ENCODE data around the gene SLC7A7. TPM values are rescaled to one million over a fixed set of nuclear protein-coding genes. Genes with fewer than 3 reads are reported as not detected.

SLC7A7 gene
- total and polyA plus RNA-seq, 10 of the 15 experiments (the other 5 are each of a cell fraction or from before 2014, with no cell fraction given), result 27.8 to 79.2 (median 50.8) TPM

- no TSS peak for BruUV-seq (replicated peaks)
- in situ Hi-C loops (cut with MboI) (no loop called here), intact Hi-C loops (cut with micrococcal nuclease; ENCODE audit: unreplicated experiment) (no loop called here)
- peaks cover 4% of the 10 kb centered on the region; the same call in 1 of the 3 replicates for H3K9me3 ChIP-seq (replicated peaks; ENCODE audit: control insufficient read depth, insufficient read depth, low read length)
- no peaks in the 10 kb centered on the region for H3K27me3 ChIP-seq (replicated peaks in 1 of 2; ENCODE audit: control insufficient read depth in 2 of 2, insufficient read depth in 2 of 2, low read length in 1 of 2)
- ChIA-PET SMC1A (ENCODE audit: uncharacterized antibody, unreplicated experiment) (no interaction called here), POLR2A (no interaction called here), RAD21 (ENCODE audit: unreplicated experiment) (interaction anchor here (1.0 to 2.3 kb wide), 2 partner anchors 55 to 295 kb away, joined by 3 to 8 read pairs; no protein-coding TSS in a partner anchor), CTCF (interaction anchor here (0.6 to 6.5 kb wide), 6 partner anchors 11 to 308 kb away, joined by 3 to 40 read pairs (median 4); no protein-coding TSS in a partner anchor)
- ATAC-seq (no peak), DNase-seq (ENCODE audit: low read depth, low spot score) (no peak), FAIRE-seq (no peak)
- no peaks in the 10 kb centered on the region for H3K36me3 ChIP-seq (ENCODE audit: control insufficient read depth in 2 of 2, insufficient read depth in 2 of 2, low read length in 1 of 2)
- no peak overlapping the region for H3K4me2 ChIP-seq (ENCODE audit: control insufficient read depth, insufficient read depth)
- no peak overlapping the region for H3K27ac ChIP-seq (ENCODE audit: control insufficient read depth, insufficient read depth)
- no peaks in the 10 kb centered on the region for H4K20me1 ChIP-seq (ENCODE audit: control insufficient read depth, insufficient read depth)
- H3K9ac ChIP-seq (ENCODE audit: control insufficient read depth, insufficient read depth, low read length), result no peak overlapping the region
- no peak overlapping the region for H3K4me3 ChIP-seq
- WGBS (ENCODE audit: insufficient coverage, insufficient replicate concordance, low lambda C conversion rate, missing lambda C conversion rate), result 65% methylated on average over 4 of the region's 4 CpGs
- no peaks in the 10 kb centered on the region for H3K79me2 ChIP-seq (ENCODE audit: control insufficient read depth, insufficient read depth, low read length)
- H3K4me1 ChIP-seq (ENCODE audit: control insufficient read depth, insufficient read depth, low read length), result no peaks in the 10 kb centered on the region
- TF ChIP-seq YBX1 (IDR thresholded peaks at IDR 0.05), result no peak
- TF ChIP-seq EZH2 (IDR thresholded peaks at IDR 0.05; ENCODE audit: borderline replicate concordance, control insufficient read depth, low read depth, low read length), result no peak
- no peak for TF ChIP-seq TAF1 (IDR thresholded peaks at IDR 0.05; ENCODE audit: borderline replicate concordance, low read depth, low read length)
- TF ChIP-seq MTA3 (IDR thresholded peaks at IDR 0.05; ENCODE audit: borderline replicate concordance, low read length), result no peak
- TF ChIP-seq MTA2 (IDR thresholded peaks at IDR 0.05; ENCODE audit: low read depth), result no peak
- TF ChIP-seq SUPT20H (IDR thresholded peaks at IDR 0.05; ENCODE audit: borderline replicate concordance, control insufficient read depth, low read depth, low read length), result no peak
- no peak for TF ChIP-seq FOS (IDR thresholded peaks at IDR 0.05; ENCODE audit: borderline replicate concordance, extremely low read depth, insufficient read length)
- no peak for TF ChIP-seq BCL3 (IDR thresholded peaks at IDR 0.05; ENCODE audit: borderline replicate concordance, insufficient read depth, low read depth, low read length, poor library complexity, severe bottlenecking)
- TF ChIP-seq RELA (IDR thresholded peaks at IDR 0.05; ENCODE audit: borderline replicate concordance, partially characterized antibody), result no peak
- no peak for TF ChIP-seq SIX5 (IDR thresholded peaks at IDR 0.05; ENCODE audit: low read depth, low read length, severe bottlenecking)
- no peak for TF ChIP-seq ELK1 (IDR thresholded peaks at IDR 0.05; ENCODE audit: low read depth, low read length)
- no peak for TF ChIP-seq IRF5 (IDR thresholded peaks at IDR 0.05; ENCODE audit: borderline replicate concordance)
- no peak for TF ChIP-seq ZNF24 (IDR thresholded peaks at IDR 0.05)
- no peak for TF ChIP-seq E2F4 (IDR thresholded peaks at IDR 0.05; ENCODE audit: low read depth, low read length)
- no peak for TF ChIP-seq HDAC2 (IDR thresholded peaks at IDR 0.05)
- no peak for TF ChIP-seq IRF3 (IDR thresholded peaks at IDR 0.05)
- no peak for TF ChIP-seq ZZZ3 (IDR thresholded peaks at IDR 0.05; ENCODE audit: control insufficient read depth, insufficient read length, low read depth)
- TF ChIP-seq ZNF207 (IDR thresholded peaks at IDR 0.05; ENCODE audit: borderline replicate concordance), result no peak
- no peak overlapping the region for H2AFZ ChIP-seq (ENCODE audit: control insufficient read depth, low read depth, low read length)
Measured at GRCh38 chr14:22864979-22865378, 49.7 kb upstream of the SLC7A7 start.

Measured in GM12878 (cell line).